Measurements from ENCODE around the gene ANO2.

The ANO2 gene

GRCh38 chr12:5615760-5616159 lies 329.3 kb downstream of the ANO2 start:
- no peak for DNase-seq (ENCODE audit: low read depth)
- H3K4me3 ChIP-seq (ENCODE audit: low read depth, low read length) = no peak overlapping the region
- no peak for TF ChIP-seq CTCF (conservative IDR thresholded peaks at IDR 0.05; ENCODE audit: low read depth, low read length)

- DNase-seq (ENCODE audit: low read depth) = no peak
- no peak for TF ChIP-seq CTCF (conservative IDR thresholded peaks at IDR 0.05; ENCODE audit: low read depth, low read length)
- H3K4me3 ChIP-seq (ENCODE audit: low read depth, low read length) = no peak overlapping the region
Observed at GRCh38 chr12:5614256-5614655, 330.8 kb downstream of the ANO2 start.

- no peak for DNase-seq (ENCODE audit: low read depth)
- H3K4me3 ChIP-seq (ENCODE audit: low read depth, low read length) = no peak overlapping the region
- no peak for TF ChIP-seq CTCF (conservative IDR thresholded peaks at IDR 0.05; ENCODE audit: low read depth, low read length)
Observed at GRCh38 chr12:5612556-5613410, 332.3 kb downstream of the ANO2 start.

- no peak overlapping the region for H3K4me3 ChIP-seq (ENCODE audit: low read depth, low read length)
- TF ChIP-seq CTCF (conservative IDR thresholded peaks at IDR 0.05; ENCODE audit: low read depth, low read length) = no peak
- no peak for DNase-seq (ENCODE audit: low read depth)
Observed at GRCh38 chr12:5611162-5611561, 333.9 kb downstream of the ANO2 start.

GRCh38 chr12:5599378-5599777 lies 345.7 kb downstream of the ANO2 start:
- no peak for DNase-seq (ENCODE audit: low read depth)
- no peak overlapping the region for H3K4me3 ChIP-seq (ENCODE audit: low read depth, low read length)
- TF ChIP-seq CTCF (conservative IDR thresholded peaks at IDR 0.05; ENCODE audit: low read depth, low read length) = no peak

- H3K4me3 ChIP-seq (ENCODE audit: low read depth, low read length) = no peak overlapping the region
- no peak for TF ChIP-seq CTCF (conservative IDR thresholded peaks at IDR 0.05; ENCODE audit: low read depth, low read length)
- no peak for DNase-seq (ENCODE audit: low read depth)
Observed at GRCh38 chr12:5593998-5594397, 351.1 kb downstream of the ANO2 start.

- DNase-seq (ENCODE audit: low read depth) = no peak
- TF ChIP-seq CTCF (conservative IDR thresholded peaks at IDR 0.05; ENCODE audit: low read depth, low read length) = no peak
- no peak overlapping the region for H3K4me3 ChIP-seq (ENCODE audit: low read depth, low read length)
Observed at GRCh38 chr12:5593086-5593485, 352.0 kb downstream of the ANO2 start.

All from choroid plexus epithelial cell (primary cell).